Measurements from ENCODE around the gene MDN1.
"Not testable (repeated sequence)": the region's sequence is repeated elsewhere in the genome, so short reads cannot be mapped to it uniquely, and the experiment has no call there.

The MDN1 gene

DNA sequence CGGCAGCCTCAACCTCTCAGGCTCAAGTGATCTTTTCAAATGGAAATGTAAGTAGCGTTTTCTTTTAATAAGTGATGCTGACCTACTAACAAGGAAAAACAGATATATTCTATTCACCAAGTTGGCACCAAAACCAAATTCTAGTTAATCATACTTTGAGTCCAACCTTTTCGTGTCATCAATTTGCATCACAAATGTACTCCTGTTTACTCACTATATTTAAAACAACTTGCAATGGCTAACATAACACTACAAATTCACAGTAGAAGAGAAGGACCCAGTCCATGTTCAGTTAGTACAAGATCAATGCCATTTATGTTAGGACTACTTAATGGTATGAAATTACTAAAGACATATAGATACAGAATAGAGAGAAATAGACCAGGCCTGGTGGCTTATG lies 50.0 kb downstream of the MDN1 start:
- no peak for DNase-seq (ENCODE audit: low read depth)

- DNase-seq (ENCODE audit: low read depth): no peak
These were observed 51.3 kb downstream of the MDN1 start for GRCh38 chr6:89768324-89768723.

- peak; percentile 9 for DNase-seq (ENCODE audit: low read depth)
These were observed 56.0 kb downstream of the MDN1 start for GRCh38 chr6:89763550-89763949.

GRCh38 chr6:89758830-89759229 lies 60.8 kb downstream of the MDN1 start:
- DNase-seq (ENCODE audit: low read depth): no peak

DNA sequence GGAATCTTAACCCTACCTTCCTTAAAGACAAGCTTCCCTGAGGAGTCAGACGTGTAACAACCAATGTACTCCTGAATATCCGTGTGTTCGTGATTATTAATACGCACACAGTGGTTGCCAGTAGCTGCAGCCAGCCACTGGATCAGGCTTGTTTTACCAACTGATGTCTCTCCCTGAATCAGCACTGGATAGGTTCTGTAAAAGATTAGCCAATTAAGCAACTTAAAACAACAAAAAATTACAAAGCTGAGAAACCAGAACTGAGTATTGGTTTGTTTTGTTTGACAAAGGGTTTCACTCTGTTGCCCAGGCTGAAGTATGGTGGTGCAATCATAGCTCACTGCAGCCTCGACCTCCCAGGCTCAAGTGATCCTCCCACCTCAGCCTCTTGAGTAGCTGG lies 69.3 kb downstream of the MDN1 start:
- no peak for DNase-seq (ENCODE audit: low read depth)

GRCh38 chr6:89749918-89750317 lies 69.7 kb downstream of the MDN1 start:
- DNase-seq (ENCODE audit: low read depth): no peak

DNA sequence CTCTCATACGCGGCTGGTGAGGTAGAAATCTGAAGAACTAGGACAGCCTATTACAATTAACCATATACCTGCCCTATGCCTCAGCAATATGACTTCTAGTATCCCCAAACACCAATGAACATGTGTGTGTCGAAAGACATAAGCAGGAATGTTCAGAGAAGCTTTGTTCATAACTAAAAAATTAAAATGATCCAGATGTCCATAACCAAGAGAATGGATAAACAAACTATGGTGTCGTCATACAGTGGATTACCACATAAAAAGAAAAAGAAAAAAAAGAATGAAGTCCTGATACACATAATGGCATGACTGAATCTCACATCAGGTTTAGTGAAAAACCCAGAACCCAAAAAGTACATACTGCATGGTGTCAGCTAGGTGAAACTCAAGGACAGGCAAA lies 73.9 kb downstream of the MDN1 start:
- peak; percentile 28 for DNase-seq (ENCODE audit: low read depth)

- DNase-seq (ENCODE audit: low read depth): no peak
These were observed 74.5 kb downstream of the MDN1 start for GRCh38 chr6:89745096-89745495.

DNA sequence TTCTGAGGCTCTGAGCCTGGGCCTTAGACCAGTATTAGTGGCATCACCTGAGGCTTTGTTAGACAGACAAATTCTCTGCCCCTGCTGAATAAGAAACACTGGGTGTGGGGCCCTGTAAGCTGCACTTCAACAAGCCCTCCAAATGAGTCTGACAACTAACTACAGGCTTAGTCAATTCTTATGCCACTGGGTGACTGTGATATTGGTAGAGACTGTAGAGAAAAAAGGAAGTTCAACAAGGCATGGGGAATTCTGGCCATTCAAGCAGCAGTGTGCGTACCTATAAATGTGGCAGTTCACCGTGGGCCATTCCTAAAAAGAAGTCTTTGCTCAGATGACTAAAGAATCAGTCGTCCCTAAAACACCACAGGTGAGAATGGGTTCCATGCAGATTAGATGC lies 82.7 kb downstream of the MDN1 start:
- no peak for DNase-seq (ENCODE audit: low read depth)

GRCh38 chr6:89734526-89734925 lies 85.1 kb downstream of the MDN1 start:
- DNase-seq (ENCODE audit: low read depth): no peak

GRCh38 chr6:89731924-89732567 lies 87.5 kb downstream of the MDN1 start:
- no peak for DNase-seq (ENCODE audit: low read depth)

GRCh38 chr6:89731262-89731661 lies 88.3 kb downstream of the MDN1 start:
- not testable (repeated sequence) for DNase-seq (ENCODE audit: low read depth)

GRCh38 chr6:89729818-89730217 lies 89.8 kb downstream of the MDN1 start:
- DNase-seq (ENCODE audit: low read depth): no peak

DNA sequence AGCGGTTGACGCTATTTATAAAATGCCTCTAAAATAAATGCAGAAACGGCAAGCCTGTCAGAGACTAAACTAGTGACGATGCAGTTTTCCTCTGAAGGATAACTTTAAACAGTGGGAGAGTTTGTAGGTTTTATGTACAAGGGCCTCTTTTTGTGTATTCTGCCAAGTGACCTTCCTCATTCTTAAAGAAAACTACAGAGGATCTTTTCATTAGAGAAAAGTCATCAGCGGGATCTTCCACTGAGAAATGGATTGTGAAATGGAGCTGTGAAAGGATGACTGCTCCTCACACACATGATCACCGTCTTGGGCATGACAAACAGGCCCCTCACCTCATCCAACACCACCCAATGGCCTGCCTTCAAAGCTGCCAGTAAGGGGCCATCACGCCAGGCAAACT lies 92.1 kb downstream of the MDN1 start:
- DNase-seq (ENCODE audit: low read depth): no peak

DNA sequence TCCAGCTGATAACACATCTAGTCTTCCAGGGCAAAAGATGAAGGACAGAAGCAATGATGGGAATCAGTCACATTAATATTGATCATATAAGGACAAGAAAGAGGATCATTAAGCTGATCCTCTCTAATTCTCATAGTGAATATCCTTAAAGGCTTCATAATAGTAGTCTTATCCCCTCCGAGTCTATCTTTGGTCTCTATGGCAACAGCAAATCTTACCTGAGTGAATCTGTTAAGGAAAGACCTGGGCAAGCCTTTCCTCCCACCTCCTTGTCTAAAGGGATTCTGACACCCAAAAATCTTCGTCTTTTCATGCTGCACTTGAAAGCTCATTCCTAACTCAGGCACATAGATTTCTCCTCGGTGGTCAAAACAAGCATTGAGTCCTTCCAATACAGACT lies 94.6 kb downstream of the MDN1 start:
- no peak for DNase-seq (ENCODE audit: low read depth)

GRCh38 chr6:89723046-89723445 lies 96.5 kb downstream of the MDN1 start:
- no peak for DNase-seq (ENCODE audit: low read depth)

- DNase-seq (ENCODE audit: low read depth): no peak
These were observed 103.1 kb downstream of the MDN1 start for GRCh38 chr6:89716532-89716931.

DNA sequence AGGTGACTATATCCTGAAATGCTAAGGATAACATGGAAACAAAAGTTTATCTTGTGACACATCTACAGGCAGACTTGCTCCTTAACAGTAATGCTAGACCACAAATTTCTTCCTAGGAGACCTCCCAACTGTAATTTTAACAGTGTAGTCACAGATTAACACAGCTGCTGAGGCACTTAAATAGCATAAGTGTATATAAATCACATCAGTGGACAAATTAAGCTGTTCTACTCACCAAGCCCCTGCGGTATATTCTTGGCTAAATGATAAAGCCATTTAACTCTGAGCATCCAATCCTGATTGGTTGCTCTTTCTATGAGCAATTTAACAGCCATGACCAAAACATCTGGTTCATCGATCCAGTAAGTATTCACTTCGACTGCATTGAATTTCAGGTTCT lies 107.8 kb downstream of the MDN1 start:
- DNase-seq (ENCODE audit: low read depth): no peak

DNA sequence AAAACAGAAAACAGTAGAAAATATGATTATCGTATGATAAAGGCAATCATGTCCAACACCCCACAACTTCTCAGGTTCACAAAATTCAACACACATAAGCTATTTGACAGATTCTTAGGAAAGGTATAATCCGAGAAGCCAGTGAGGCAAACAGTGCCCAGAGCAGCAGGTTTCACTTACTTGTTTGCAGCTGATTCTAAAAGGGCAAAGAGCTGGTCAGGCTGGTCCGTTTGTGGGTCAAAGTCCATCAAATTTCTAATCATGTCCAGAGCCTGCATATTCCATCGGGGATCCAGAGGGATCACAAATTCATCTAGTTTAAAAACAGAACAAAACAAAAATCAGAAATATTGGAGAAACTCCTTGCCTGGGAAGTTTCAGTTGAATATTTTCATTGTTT lies 111.3 kb downstream of the MDN1 start:
- DNase-seq (ENCODE audit: low read depth): no peak

DNA sequence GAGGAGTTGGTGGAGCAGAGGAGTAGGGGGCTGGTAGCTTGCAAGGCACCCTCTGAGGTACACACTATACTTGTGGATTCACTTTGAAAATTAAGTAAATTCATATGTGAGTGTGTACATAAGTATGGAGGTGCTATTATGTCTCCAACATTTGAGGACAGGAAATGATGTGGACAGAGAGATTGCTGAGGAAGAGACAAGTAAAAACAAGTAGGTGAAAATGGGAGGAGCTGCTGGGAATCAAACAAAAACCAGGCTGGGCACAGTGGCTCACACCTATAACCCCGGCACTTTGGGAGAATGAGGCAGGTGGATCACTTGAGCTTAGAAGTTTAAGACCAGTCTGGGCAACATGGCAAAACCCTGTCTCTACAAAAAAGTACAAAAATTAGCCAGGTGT lies 111.8 kb downstream of the MDN1 start:
- DNase-seq (ENCODE audit: low read depth): no peak

DNA sequence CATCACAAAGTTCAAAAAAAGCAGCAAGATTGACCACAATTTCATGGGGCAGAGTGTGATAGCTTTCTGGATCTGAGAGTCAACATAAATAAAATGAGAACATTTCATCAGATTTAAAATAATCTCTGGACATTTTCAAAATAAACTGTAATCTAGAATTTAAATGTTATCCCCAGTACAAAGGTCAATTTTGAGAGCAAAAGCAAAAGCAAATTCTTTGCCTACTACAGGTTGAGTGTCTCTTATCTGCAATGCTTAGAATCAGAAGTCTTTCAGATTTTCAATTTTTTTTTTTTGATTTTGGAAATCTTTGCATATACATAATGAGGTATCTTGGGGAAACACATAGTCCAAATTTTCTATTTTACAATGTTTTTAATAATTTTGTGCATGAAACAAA lies 113.5 kb downstream of the MDN1 start:
- DNase-seq (ENCODE audit: low read depth): no peak

DNA sequence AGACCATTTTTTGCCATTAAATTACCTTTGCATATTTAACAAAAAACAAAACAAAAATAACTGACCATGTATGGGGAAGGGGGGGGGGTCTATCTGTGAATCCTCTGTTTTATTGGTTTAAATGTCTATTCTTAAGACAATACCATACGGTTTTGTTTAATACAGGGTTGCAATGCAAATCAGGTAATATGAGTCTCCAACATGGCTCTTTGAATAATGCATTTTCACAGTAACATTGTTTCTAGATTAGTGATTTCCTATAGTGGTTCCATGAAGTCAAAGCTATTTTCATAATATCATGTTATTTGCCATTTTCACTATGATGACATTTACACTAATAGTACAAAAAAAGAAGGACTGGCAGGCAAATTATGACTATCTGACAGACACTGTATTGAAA lies 116.3 kb downstream of the MDN1 start:
- no peak for DNase-seq (ENCODE audit: low read depth)

- no peak for DNase-seq (ENCODE audit: low read depth)
These were observed 117.2 kb downstream of the MDN1 start for GRCh38 chr6:89702349-89702748.

GRCh38 chr6:89695667-89696066 lies 123.9 kb downstream of the MDN1 start:
- no peak for DNase-seq (ENCODE audit: low read depth)

DNA sequence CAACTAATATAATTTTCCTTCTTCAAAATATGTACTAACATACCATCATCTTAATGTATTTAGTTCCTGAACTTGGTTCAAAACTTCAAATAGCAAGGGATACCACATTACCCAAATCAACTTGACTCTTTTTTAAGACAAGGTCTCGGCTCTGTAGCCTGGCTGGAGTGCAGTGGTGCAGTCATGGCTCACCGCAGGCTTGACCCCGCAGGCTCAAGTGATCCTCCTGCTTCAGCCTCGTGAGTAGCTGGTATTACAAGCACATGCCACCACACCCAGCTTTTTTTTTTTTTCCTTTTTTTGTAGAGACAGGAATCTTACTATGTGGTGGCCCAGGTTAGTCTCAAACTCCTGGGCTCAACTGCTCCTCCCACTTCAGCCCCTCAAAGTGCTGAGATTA lies 125.2 kb downstream of the MDN1 start:
- DNase-seq (ENCODE audit: low read depth): no peak

Data from HS-5 (cell line).